Neuron (in vitro differentiated cells): ENCODE data around the gene KCNAB2.
"Not testable (repeated sequence)": the region's sequence is repeated elsewhere in the genome, so short reads cannot be mapped to it uniquely, and the experiment has no call there.

Source experiments
- H2AFZ ChIP-seq: one replicate; pipeline ENCODE4 v1.6.1; 2013; ENCODE audit warnings: low read depth, mild to moderate bottlenecking, inconsistent platforms, low read length, moderate library complexity
- H3K27me3 ChIP-seq: one replicate; pipeline ENCODE4 v1.6.1; 2013; ENCODE audit warnings: low read length; ENCODE audit not compliant: insufficient read depth
- H3K36me3 ChIP-seq: one replicate; pipeline ENCODE4 v1.6.1; 2013; ENCODE audit warnings: low read length; ENCODE audit not compliant: insufficient read depth
- H3K4me1 ChIP-seq: one replicate; pipeline ENCODE4 v1.6.1; 2013; ENCODE audit warnings: low read length; ENCODE audit not compliant: insufficient read depth
- H3K4me3 ChIP-seq: 2 replicates; pipeline ENCODE4 v1.5.1; 2013; ENCODE audit warnings: mild to moderate bottlenecking, low read length, moderate library complexity
- H3K9me3 ChIP-seq: one replicate; pipeline ENCODE4 v1.6.1; 2013; ENCODE audit warnings: low read length

KCNAB2 gene

GRCh38 chr1:6062670-6063069 is 17.0 kb downstream of the KCNAB2 start:
- Histone ChIP-seq H2AFZ (no peak overlapping the region), H3K9me3 (no peaks in the 10 kb centered on the region), H3K4me3 (no peak overlapping the region), H3K27me3 (peaks cover 41% of the 10 kb centered on the region), H3K36me3 (no peaks in the 10 kb centered on the region), H3K4me1 (no peaks in the 10 kb centered on the region)

- H3K4me1 ChIP-seq, H3K4me3 ChIP-seq, H3K9me3 ChIP-seq, H2AFZ ChIP-seq, H3K36me3 ChIP-seq: not testable (repeated sequence)
- peaks cover 36% of the 10 kb centered on the region for H3K27me3 ChIP-seq
Observed at GRCh38 chr1:6063532-6064053, 17.9 kb downstream of the KCNAB2 start.

- Histone ChIP-seq H3K4me1 (no peaks in the 10 kb centered on the region), H3K36me3 (no peaks in the 10 kb centered on the region), H2AFZ (no peak overlapping the region), H3K4me3 (no peak overlapping the region), H3K27me3 (peaks cover 31% of the 10 kb centered on the region), H3K9me3 (no peaks in the 10 kb centered on the region)
Observed at GRCh38 chr1:6065093-6065858, 19.6 kb downstream of the KCNAB2 start.

DNA sequence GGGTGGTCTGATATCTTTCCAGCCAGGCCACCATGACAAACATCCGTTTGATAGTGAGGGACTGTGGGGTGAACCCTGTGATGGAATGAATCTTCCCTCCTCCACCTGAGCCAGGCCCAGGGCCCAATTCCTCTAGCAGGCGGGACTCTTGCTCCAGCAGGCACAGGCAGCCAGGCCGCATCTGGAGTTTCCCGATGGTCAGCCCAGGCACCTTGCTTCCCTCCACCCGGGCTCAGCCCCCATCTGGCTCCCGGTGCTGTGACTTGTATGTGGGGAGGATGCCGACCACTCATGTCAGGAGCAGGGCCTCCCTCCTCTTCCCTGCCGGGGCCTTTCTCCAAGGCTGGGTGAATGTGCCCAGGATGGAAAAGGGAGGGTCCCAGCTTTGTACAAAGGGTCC is 21.0 kb downstream of the KCNAB2 start:
- Histone ChIP-seq H3K36me3 (no peaks in the 10 kb centered on the region), H3K4me3 (no peak overlapping the region), H3K4me1 (no peaks in the 10 kb centered on the region), H3K9me3 (no peaks in the 10 kb centered on the region), H2AFZ (no peak overlapping the region), H3K27me3 (peaks cover 33% of the 10 kb centered on the region)

DNA sequence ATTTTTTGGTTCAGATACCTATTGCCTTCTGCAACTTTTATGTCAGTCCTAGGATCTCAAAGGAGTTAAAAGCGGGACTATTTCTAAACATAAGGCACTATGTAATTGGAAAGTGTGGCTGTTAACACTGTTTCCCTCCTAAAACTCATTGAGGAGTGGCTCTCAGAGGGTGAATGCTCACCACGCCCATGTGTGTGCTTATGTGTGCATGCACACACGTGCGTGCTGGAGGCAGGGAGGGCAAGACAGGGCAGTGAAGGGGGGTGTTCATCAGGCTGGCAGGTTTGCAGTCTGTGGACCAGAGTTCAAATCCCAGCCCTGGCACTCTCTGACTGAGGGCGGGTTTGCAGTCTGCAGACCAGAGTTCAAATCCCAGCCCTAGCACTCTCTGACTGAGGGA is 22.4 kb downstream of the KCNAB2 start:
- peaks cover 2% of the 10 kb centered on the region for H3K4me1 ChIP-seq
- H3K36me3 ChIP-seq: no peaks in the 10 kb centered on the region
- no peak overlapping the region for H3K4me3 ChIP-seq
- H3K9me3 ChIP-seq: no peaks in the 10 kb centered on the region
- H2AFZ ChIP-seq: no peak overlapping the region
- H3K27me3 ChIP-seq: peaks cover 33% of the 10 kb centered on the region

- H3K4me1 ChIP-seq: peaks cover 5% of the 10 kb centered on the region
- no peaks in the 10 kb centered on the region for H3K36me3 ChIP-seq
- H3K27me3 ChIP-seq: peaks cover 33% of the 10 kb centered on the region
- no peak overlapping the region for H3K4me3 ChIP-seq
- no peak overlapping the region for H2AFZ ChIP-seq
- no peaks in the 10 kb centered on the region for H3K9me3 ChIP-seq
Observed at GRCh38 chr1:6068932-6069331, 23.2 kb downstream of the KCNAB2 start.

DNA sequence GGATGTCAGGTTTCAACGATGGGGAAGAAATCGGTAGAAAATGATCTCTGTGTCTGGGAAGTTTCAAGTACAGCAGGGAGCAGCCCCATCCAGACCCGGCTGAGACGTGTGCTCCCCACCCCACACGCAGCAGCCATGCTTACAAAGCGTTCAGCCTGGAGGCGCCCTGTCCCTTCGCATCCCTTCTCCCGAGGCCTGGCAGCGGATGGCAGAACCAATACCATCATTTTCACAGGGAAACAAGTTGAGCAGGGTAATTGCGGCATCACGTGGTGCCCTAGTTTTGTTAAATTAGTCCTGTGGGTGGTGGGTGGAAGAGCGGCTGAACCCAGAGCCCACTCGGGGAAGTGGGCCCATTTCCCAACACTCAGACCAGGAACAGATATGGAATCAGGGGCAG is 23.9 kb downstream of the KCNAB2 start:
- H3K27me3 ChIP-seq: peaks cover 33% of the 10 kb centered on the region
- H3K4me1 ChIP-seq: peaks cover 9% of the 10 kb centered on the region
- H3K9me3 ChIP-seq: no peaks in the 10 kb centered on the region

GRCh38 chr1:6070450-6070974 is 24.8 kb downstream of the KCNAB2 start:
- H3K4me1 ChIP-seq: peaks cover 9% of the 10 kb centered on the region
- peaks cover 30% of the 10 kb centered on the region for H3K27me3 ChIP-seq
- H3K9me3 ChIP-seq: no peaks in the 10 kb centered on the region
- H3K4me3 ChIP-seq: no peak overlapping the region
- H2AFZ ChIP-seq: no peak overlapping the region
- no peaks in the 10 kb centered on the region for H3K36me3 ChIP-seq

More for the DNA sequence above, 23.9 kb downstream of the KCNAB2 start:
- Histone ChIP-seq H3K4me3 (no peak overlapping the region), H3K36me3 (no peaks in the 10 kb centered on the region), H2AFZ (no peak overlapping the region)

- peaks cover 9% of the 10 kb centered on the region for H3K4me1 ChIP-seq
- no peaks in the 10 kb centered on the region for H3K9me3 ChIP-seq
- H3K36me3 ChIP-seq: no peaks in the 10 kb centered on the region
- H3K27me3 ChIP-seq: peaks cover 25% of the 10 kb centered on the region
- no peak overlapping the region for H2AFZ ChIP-seq
- no peak overlapping the region for H3K4me3 ChIP-seq
Observed at GRCh38 chr1:6071219-6071618, 25.5 kb downstream of the KCNAB2 start.

DNA sequence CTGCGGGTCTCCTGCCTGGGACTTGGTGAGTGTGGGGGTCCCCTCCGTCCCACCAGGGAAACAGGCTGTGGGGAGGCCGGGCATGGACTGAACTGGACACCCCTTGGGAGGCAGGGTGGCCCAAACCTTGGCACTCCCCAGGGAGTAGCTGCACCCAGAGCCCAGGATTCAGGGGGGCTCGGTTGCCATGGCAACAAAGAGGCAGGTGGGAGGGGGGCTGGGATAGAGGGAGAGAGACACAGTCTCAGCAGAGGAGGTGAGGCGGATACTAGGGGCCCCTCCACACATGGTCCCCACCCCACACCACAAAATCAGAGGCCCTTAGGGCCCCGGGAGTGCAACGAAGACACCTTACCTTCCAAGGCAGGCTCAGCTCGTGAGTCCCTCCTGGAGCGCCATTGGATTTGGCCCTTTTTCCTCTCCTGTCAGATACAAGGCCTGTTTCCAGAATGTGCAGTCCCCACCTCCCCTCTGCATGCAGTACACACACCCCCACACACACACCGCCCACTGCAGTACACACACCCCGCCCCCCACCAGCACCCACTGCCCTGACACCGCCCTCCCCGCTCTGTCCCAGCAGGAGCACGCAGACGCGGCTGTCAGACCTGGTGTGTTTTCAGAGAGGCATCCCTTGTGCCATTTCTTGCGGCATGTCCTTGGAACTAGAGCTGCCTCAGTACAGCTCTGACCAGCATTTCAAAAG is 27.2 kb downstream of the KCNAB2 start:
- no peaks in the 10 kb centered on the region for H3K9me3 ChIP-seq
- H3K4me3 ChIP-seq: no peak overlapping the region
- H3K27me3 ChIP-seq: peaks cover 12% of the 10 kb centered on the region
- H3K36me3 ChIP-seq: no peaks in the 10 kb centered on the region
- H3K4me1 ChIP-seq: peaks cover 9% of the 10 kb centered on the region
- no peak overlapping the region for H2AFZ ChIP-seq

DNA sequence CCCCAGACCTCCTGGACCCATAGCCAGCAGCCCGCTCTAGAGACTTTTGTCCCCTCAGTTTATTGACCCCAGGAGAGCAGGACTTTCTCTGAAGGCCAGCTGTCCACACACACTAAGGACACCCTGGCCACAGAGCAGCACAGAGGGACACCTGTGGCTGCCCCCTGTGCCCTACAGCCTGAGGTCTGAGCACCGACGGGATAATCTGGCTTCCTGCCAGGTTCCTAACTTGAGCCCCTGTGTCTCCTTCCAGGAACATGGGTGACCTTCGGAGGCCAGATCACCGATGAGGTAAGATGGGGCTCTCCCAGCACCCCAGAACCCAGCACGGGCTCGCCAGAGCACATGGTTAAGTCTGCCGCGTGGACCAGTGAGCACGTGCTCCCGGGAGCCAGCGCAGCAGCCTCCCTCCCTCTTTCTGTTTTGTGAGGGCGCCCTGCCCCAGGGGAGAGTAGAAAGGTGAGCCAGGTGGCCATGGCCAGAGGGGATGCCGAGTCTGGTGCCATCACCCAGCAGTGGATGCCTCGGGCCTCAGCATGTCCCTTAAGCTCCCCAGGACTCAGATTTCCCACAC is 27.9 kb downstream of the KCNAB2 start:
- Histone ChIP-seq H3K27me3 (peaks cover 11% of the 10 kb centered on the region), H2AFZ (no peak overlapping the region), H3K36me3 (no peaks in the 10 kb centered on the region), H3K4me3 (no peak overlapping the region), H3K4me1 (peaks cover 9% of the 10 kb centered on the region), H3K9me3 (no peaks in the 10 kb centered on the region)

GRCh38 chr1:6074192-6074901 is 28.7 kb downstream of the KCNAB2 start:
- H3K9me3 ChIP-seq: no peaks in the 10 kb centered on the region
- peaks cover 8% of the 10 kb centered on the region for H3K27me3 ChIP-seq
- peaks cover 9% of the 10 kb centered on the region for H3K4me1 ChIP-seq
- no peaks in the 10 kb centered on the region for H3K36me3 ChIP-seq
- no peak overlapping the region for H3K4me3 ChIP-seq
- H2AFZ ChIP-seq: no peak overlapping the region
